ENCODE measurements around the gene DEAF1. TPM values are rescaled to one million over a fixed set of nuclear protein-coding genes. Genes with fewer than 3 reads are reported as not detected.

The DEAF1 gene
- total RNA-seq, 2 donors from 2014 or later = 15.5 to 26.6 TPM

DNA sequence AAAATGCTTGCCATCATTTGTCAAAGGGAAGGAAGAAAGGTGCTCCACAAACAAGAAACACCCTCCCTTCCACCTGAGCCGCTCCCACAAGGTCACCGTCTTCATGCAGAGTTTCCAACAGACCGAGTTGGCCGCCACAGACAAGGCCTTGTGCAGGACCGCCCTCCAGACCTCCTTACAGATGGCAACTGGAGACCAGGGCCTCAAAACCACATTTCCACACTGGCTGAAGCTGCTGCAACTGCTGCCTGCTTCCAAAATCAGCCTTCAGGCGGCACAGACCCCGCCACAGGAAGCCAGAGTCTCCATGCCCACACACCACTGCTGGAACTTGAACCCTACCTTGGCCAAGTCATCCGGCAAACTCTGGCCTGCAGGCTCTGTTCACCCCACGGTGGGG, 6.3 kb downstream of the DEAF1 start:
- no peak overlapping the region for H3K27ac ChIP-seq

DNA sequence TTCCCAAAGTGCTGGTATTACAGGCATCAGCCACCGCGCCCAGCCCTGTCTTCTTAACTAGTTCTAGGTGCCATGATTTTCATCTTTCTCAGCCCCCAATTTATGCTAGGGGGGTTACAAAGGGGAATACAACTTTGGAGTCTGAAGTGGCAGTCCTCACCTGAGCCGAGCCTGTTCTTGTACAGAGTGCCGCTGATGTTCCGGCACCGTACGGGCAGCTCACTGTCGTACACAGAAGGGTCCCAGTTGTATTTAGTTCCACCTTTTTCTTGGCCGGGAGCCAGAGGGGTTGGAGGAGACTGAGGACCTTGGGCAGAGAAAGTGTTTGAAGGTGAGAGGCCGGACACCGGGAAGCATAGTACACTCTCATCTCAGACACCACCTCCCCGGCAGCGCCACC, 7.3 kb downstream of the DEAF1 start:
- no peaks in the 10 kb centered on the region for H3K9me3 ChIP-seq
- H3K36me3 ChIP-seq = peaks cover 49% of the 10 kb centered on the region
- H3K4me3 ChIP-seq = no peak overlapping the region
- TF ChIP-seq, protein P1, sequence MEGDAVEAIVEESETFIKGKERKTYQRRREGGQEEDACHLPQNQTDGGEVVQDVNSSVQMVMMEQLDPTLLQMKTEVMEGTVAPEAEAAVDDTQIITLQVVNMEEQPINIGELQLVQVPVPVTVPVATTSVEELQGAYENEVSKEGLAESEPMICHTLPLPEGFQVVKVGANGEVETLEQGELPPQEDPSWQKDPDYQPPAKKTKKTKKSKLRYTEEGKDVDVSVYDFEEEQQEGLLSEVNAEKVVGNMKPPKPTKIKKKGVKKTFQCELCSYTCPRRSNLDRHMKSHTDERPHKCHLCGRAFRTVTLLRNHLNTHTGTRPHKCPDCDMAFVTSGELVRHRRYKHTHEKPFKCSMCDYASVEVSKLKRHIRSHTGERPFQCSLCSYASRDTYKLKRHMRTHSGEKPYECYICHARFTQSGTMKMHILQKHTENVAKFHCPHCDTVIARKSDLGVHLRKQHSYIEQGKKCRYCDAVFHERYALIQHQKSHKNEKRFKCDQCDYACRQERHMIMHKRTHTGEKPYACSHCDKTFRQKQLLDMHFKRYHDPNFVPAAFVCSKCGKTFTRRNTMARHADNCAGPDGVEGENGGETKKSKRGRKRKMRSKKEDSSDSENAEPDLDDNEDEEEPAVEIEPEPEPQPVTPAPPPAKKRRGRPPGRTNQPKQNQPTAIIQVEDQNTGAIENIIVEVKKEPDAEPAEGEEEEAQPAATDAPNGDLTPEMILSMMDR (IDR thresholded peaks at IDR 0.05) = no peak
- H3K27me3 ChIP-seq = no peaks in the 10 kb centered on the region
- no peak for DNase-seq (ENCODE audit: low spot score)
- H3K27ac ChIP-seq = no peak overlapping the region
- no peaks in the 10 kb centered on the region for H3K4me1 ChIP-seq

More for the DNA sequence above, 6.3 kb downstream of the DEAF1 start:
- TF ChIP-seq, protein P1 (IDR thresholded peaks at IDR 0.05) = no peak
- Histone ChIP-seq H3K9me3 (no peaks in the 10 kb centered on the region), H3K36me3 (peaks cover 44% of the 10 kb centered on the region), H3K4me3 (no peak overlapping the region), H3K4me1 (peaks cover 0 to 6% of the 10 kb centered on the region in 2 donors), H3K27me3 (no peaks in the 10 kb centered on the region)
- no peak for DNase-seq (ENCODE audit: low spot score)

DNA sequence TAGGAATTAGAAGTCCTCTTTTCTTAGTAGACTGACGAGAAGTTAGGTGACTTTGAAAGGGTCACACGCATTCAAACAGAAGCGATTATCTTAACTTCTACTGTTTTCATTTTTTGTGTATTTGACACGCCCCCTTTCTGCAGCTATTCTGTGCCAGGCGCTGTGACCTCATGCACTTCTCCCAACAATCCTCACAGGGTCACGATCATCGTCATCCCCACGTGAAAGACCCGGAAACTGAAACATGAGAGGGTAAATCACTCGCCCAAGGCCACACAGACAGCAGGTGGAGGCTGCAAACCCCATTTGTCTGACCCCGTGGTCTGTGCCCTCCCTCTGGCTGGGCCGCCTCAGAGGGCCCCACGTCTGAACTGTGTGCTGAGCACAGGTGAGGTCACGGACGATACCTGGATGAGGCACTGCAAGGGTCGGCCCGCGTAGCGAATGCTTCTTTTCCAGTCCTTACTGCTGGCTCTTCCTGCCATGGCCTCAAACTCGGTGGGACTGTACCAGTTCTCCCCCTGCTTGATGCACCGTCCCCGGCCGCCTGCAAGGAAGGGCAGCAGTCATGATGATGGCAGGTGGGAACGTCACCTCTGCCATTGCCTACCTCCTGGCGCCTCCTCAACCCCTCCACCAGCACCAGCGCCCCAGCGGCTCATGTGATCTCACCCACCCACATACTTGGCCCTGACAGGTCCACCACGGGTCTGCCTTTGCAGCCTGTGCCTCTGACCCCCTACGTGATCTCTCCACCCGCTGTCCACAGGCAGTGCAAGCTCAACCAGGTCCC, 8.4 kb downstream of the DEAF1 start:
- H3K27ac ChIP-seq = no peak overlapping the region
- peaks cover 56% of the 10 kb centered on the region for H3K36me3 ChIP-seq
- H3K4me3 ChIP-seq = no peak overlapping the region
- no peaks in the 10 kb centered on the region for H3K4me1 ChIP-seq
- no peak for DNase-seq (ENCODE audit: low spot score)
- TF ChIP-seq, protein P1 (IDR thresholded peaks at IDR 0.05) = no peak
- no peaks in the 10 kb centered on the region for H3K9me3 ChIP-seq
- no peaks in the 10 kb centered on the region for H3K27me3 ChIP-seq

DNA sequence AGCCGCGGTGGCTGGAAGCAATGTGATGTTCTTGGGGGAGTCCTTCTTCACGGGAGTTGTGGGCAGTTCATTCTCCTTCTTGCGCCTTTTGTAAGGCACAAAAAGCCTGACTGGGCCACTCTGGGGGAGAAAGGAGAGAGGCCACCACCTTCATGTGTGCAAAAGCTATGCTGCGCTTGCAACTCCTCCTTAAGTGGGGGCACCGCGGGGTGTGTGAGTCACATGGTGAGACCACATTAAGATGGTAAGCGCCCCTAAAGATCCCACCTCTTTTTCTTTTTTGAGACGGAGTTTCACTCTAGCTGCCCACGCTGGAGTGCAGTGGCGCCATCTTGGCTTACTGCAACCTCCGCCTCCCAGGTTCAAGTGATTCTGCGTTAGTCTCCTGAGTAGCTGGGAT, 14.1 kb downstream of the DEAF1 start:
- Histone ChIP-seq H3K9me3 (no peaks in the 10 kb centered on the region), H3K4me1 (no peaks in the 10 kb centered on the region), H3K4me3 (no peak overlapping the region), H3K27me3 (no peaks in the 10 kb centered on the region), H3K27ac (no peak overlapping the region), H3K36me3 (peaks cover 43% of the 10 kb centered on the region)
- DNase-seq (ENCODE audit: low spot score) = no peak
- TF ChIP-seq, protein P1 (IDR thresholded peaks at IDR 0.05) = no peak

DNA sequence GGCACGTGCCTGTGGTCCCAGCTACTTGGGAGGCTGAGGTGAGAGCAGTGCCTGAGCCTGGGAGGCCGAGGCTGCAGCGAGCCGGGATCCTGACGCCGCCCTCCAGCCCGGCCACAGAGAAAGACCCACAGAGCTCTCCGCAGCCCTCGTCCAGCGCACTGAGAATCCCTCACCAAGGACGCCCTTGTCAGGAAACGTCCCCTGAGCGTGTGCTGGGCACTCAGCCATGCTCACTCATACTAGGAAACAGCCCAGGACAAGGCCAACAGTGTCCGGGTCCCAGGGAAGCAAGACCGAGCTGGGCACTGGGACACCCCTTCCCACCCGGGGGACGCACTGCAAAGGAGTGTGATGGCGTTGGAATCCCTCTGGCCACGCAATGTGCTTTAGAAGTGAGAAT, 14.5 kb downstream of the DEAF1 start:
- peaks cover 41% of the 10 kb centered on the region for H3K36me3 ChIP-seq
- TF ChIP-seq, protein P1 (IDR thresholded peaks at IDR 0.05) = no peak
- no peaks in the 10 kb centered on the region for H3K9me3 ChIP-seq
- no peak overlapping the region for H3K27ac ChIP-seq
- no peaks in the 10 kb centered on the region for H3K27me3 ChIP-seq
- H3K4me1 ChIP-seq = no peaks in the 10 kb centered on the region
- H3K4me3 ChIP-seq = no peak overlapping the region
- no peak for DNase-seq (ENCODE audit: low spot score)
